Keratinocyte (primary cell): ENCODE data around the gene TNNT2.

ENCODE experiments used
- CTCF ChIP-seq, 3 experiments: IDR thresholded peaks in 1 of 3; conservative IDR thresholded peaks in 1 of 3; optimal IDR thresholded peaks in 1 of 3; 2 replicates in 2 of 3; 3 replicates in 1 of 3; pipeline versions ENCODE3 to v1.5.1; 2011; ENCODE audit warnings: low read length in 3 of 3, mild to moderate bottlenecking in 3 of 3, moderate library complexity in 2 of 3, control low read depth in 1 of 3, inconsistent platforms in 1 of 3; ENCODE audit not compliant: insufficient read depth in 2 of 3; ENCODE audit errors: extremely low read depth in 1 of 3
- EZH2 ChIP-seq: IDR thresholded peaks from one replicate; pipeline ENCODE4 v1.6.1; 2012; ENCODE audit warnings: inconsistent platforms, mild to moderate bottlenecking, low read length, moderate library complexity

GRCh38 chr1:201381130-201381529 lies 3.6 kb upstream of the TNNT2 start:
- no peak for TF ChIP-seq CTCF (optimal IDR thresholded peaks at IDR 0.05 in 1 of 3, IDR thresholded peaks at IDR 0.05 in 1 of 3, conservative IDR thresholded peaks at IDR 0.05 in 1 of 3; ENCODE audit: extremely low read depth in 1 of 3, insufficient read depth in 2 of 3, low read length in 3 of 3)
- TF ChIP-seq EZH2 = no peak
